KOPT-K1 (cell line): ENCODE data around the gene ESPN.

Experiments
- H3K27ac ChIP-seq: fragments of 200-600 bp; sonication (generic); 2 replicates; pipeline ENCODE4 v1.5.1; 2016; ENCODE audit warnings: antibody characterized with exemption, mild to moderate bottlenecking, low read depth, low read length; ENCODE audit not compliant: poor library complexity, severe bottlenecking
- H3K36me3 ChIP-seq: fragments of 200-600 bp; sonication (generic); 2 replicates; pipeline ENCODE4 v1.5.1; 2017; ENCODE audit warnings: antibody characterized with exemption, mild to moderate bottlenecking, low read length, moderate library complexity; ENCODE audit not compliant: insufficient read depth
- H3K9me3 ChIP-seq: fragments of 200-600 bp; sonication (generic); 2 replicates; pipeline ENCODE4 v1.5.1; 2017; ENCODE audit warnings: antibody characterized with exemption, low read length, mild to moderate bottlenecking; ENCODE audit not compliant: insufficient read depth, poor library complexity, severe bottlenecking

ESPN gene

DNA sequence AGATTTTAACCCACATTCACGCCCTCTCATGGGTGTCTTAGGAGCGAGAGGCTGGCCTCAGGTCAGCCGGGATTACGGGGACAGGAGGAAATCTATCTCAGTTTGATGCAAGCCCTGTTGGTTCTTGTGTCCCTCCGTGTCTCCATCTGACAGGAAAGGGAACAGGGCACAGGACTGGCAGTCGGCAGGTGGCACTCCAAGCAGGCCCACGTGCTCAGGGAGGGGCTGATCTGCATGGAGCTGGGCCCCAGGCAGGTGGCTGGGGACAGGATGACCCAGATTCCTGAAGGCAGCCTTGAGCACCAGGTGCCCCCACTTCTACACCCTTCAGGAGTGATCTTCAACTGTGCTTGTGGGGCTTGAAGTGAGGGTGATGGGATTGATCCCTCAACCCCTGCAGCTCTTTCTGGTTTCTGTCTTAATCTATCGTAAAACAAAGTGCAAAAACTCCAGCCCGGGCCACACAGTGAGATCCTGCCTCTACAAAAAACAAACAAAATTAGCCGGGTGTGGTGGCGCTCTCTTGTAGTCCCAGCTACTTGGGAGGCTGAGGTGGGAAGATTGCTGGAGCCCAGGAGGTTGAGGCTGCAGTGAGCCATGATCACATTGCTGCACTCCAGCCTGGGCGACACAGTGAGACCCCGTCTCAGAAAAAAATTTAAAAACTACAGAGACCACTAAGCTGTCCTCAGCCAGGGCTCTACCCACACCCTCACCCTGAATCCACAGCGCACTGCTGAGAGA is 58.6 kb downstream of the ESPN start:
- no peak overlapping the region for H3K27ac ChIP-seq
- no peaks in the 10 kb centered on the region for H3K36me3 ChIP-seq
- no peaks in the 10 kb centered on the region for H3K9me3 ChIP-seq

DNA sequence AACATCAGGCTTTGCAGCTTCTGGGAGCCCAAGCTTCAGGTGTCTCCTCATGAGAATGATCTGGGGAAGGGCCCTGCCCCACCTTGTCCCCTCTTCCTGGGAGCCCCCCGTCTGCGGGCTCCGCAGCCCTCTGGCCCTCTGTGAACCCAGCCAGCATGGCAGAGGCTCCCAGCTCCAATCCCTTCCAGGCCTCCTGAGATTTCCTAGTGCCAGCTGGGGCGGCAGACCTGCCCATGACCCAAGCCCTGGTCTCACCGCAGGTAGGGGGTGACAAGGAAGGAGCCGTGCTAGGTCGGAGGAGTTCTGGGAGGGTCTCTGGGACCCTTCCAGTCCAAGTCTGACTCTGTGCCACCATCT is 59.2 kb downstream of the ESPN start:
- H3K9me3 ChIP-seq, result no peaks in the 10 kb centered on the region
- no peak overlapping the region for H3K27ac ChIP-seq

DNA sequence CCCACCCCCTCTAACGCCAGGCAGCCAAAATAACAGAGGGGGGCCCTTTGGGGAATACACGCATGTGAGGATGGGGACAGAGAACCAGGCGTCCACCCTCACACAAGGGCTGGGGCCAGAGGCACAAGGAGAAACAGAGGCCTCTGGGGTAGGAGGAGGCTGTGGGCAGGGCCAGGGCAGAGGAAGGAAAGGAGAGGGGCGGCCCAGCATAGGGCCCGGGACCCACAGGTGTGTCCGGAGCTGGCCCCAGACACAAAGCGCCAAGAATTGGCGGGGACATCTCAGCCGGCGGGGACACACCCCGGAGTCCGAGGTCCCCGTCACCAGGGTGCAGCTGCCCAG is 60.2 kb downstream of the ESPN start:
- H3K9me3 ChIP-seq, result no peaks in the 10 kb centered on the region
- no peaks in the 10 kb centered on the region for H3K36me3 ChIP-seq
- no peak overlapping the region for H3K27ac ChIP-seq

More for the DNA sequence above, 59.2 kb downstream of the ESPN start:
- H3K36me3 ChIP-seq, result no peaks in the 10 kb centered on the region

DNA sequence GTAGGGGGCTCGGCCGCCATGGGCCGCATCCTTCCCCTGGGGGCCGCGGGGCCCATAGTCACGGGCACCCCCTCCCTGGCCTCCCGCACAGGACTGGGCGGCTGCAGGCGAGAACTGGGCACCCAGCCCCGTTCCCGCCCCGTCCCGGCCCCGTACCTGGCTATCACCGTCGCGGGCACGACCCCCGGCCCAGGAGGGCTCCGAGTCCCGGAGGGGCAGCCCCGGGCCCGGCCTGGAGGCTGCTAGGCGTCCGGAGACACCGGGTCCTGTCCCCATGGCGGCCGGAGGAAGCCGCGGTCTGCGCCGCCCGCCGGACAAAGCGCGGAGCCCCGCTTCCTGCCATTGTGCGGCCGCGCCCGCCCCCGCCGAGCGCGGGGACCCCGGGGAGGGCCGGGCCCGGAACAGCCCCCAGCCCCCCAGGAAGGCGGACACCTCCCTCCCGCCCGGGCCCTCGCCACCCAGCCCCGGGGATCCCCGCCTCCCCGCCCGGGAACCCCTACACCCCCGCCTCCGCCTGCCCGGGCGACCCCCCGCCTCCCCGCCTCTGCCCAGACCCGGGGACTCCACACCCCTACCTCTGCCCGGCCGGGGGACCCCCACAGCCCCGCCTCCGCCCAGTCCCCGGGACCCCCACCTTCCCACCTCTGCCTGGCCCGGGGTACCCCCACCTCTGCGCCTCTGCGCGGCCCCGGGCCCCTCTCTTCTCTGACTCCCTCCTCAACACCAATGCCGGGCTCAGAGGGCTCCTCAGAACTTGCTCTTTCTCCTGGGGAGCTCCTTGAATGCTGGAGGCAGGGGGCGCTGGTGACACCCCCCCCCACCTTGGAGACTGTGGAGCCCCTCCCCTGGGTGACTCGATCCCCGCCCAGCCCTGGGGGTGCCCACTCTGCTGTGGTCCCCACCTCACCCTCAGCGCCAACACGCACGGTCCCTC is 60.9 kb downstream of the ESPN start:
- Histone ChIP-seq H3K36me3 (no peaks in the 10 kb centered on the region), H3K27ac (no peak overlapping the region)

DNA sequence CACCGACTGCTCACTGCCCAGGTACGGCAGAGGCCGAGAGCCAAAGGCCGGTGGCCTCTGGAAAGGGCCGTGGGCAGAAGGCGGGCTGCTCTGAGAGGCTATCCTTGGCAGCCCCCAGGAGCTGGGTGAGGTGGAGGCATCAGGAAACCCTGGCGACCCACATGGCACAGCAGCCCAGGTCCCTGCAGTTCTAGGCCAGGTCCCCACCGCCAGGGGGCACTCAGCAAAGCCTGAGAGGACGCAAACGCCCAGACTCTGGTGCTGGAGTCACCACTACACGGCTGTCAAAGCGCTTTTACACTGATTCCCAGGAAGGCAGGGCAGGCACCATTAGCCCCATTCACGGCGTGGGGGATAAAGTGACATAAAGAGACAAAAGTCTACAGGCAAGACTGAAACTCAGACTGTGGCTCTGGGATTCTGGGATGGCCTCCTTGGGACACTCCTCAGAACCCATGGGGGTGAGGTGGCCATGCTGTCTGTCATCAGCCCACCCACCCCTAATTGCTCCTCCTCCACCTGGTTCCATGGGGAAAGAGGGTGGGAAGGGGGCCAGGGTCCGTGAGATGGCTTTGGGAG is 61.9 kb downstream of the ESPN start:
- Histone ChIP-seq H3K9me3 (no peaks in the 10 kb centered on the region), H3K36me3 (no peaks in the 10 kb centered on the region), H3K27ac (no peak overlapping the region)

More for the DNA sequence above, 60.9 kb downstream of the ESPN start:
- H3K9me3 ChIP-seq, result no peaks in the 10 kb centered on the region

DNA sequence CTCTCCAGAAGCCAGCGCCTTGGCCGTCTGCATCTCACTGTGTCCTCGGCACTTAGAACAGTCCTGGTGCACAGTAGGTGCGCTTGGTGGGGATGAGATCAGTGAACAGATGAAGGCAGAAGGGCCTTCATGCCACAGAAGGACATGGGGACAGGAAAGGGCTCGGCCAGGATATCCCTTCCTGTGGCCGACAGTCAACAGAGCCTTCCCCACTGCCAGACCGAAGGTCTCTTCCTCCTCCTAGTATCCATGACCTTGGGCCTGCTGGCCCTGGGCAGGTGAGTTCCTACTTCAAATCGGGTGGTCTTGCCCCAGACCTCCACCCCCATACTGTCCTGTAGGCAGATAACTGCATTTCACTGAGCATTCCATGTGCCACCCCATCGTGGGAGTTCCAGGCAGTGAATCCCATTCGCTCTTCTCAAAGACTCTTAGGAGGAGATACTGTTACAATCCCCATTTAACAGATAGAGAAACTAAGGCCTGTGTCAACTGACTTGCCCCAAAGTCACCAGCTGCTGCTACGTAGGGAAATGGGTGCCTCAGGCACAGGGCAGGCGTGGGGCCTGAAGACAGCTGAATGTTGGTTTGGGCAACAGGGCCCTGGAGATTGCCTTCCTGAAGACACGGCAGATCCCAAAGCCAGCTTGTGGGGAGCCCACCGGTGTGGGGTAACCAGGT is 63.4 kb downstream of the ESPN start:
- Histone ChIP-seq H3K36me3 (no peaks in the 10 kb centered on the region), H3K27ac (no peak overlapping the region)

DNA sequence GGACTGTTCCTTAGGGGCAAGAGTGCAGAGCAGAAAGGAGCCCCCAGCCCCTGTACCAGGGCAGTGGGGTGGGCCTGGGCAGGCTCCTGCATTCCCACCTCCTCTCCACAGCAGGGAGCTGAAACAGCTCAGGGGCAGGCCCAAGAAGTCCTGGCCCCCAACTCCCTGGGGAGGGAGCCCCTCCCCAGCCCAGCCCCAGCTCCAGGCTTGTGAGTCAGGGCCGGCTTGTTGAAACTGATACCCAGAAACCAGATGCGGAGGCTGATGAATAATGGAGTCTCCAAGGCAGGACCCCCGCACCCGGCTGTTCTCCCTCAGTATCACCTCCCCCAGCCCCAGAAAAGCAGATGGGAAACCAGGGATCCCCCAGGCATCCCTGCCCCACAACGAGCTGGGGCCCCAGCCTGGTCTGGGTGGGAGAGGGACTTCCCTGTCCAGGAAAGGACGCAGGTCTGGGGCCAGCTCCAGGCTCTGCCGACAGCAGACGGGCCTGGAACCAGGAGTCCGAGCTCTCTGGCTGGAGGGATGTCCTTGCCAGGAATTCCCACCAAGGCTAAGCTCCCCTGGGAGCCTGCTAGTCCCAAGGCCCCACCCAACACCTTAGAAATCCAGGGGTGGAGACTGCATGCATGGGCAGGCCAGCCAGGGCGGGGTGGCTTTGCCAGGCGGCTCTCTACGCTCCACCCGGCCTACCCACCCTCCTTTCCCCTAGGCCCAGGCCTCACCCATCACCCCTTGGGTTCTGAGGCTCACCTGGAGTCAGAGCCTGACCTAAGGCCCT is 64.2 kb downstream of the ESPN start:
- no peaks in the 10 kb centered on the region for H3K9me3 ChIP-seq
- H3K27ac ChIP-seq, result no peak overlapping the region
- no peaks in the 10 kb centered on the region for H3K36me3 ChIP-seq

More for the DNA sequence above, 63.4 kb downstream of the ESPN start:
- no peaks in the 10 kb centered on the region for H3K9me3 ChIP-seq

DNA sequence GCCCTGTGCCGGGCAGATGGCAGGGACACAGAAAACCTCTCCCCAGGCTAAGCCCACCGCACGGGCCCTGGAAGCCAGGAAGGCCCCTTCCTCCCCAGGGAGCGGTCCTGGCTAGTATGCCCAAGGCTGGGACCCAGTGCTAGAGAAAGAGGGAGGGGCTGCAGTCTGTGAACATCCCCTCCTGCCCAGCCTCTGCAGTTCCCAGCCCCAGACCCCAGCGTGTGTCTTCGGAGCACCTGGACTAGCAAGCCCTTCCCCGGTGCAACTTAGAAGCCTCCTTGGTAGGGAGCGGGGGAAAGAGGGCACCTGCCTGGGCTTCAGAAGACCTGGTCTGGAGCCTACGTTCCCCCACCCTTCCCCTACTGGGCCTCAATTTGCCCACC is 64.8 kb downstream of the ESPN start:
- no peaks in the 10 kb centered on the region for H3K9me3 ChIP-seq

DNA sequence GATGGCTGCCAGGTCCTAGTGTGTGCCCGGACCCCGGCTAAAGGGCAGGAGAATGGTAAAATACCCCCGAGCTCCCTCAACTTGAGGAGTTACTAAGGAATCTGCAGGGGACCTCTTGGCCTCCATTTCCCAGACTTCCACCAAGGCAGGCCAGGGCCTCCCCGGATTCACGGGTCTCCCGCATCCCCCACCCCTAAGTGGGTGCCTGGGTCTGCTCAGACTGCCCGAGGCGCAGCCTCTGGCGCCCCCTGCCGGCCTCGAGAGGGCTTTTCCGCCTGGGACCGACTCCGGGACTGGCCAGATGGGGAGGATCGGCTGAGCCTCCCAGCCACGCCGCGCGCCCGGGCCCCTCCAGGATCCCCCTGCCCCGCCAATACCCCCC is 65.2 kb downstream of the ESPN start:
- Histone ChIP-seq H3K36me3 (no peaks in the 10 kb centered on the region), H3K27ac (peak overlapping the region; percentile 65)

More for the DNA sequence above, 64.8 kb downstream of the ESPN start:
- Histone ChIP-seq H3K27ac (no peak overlapping the region), H3K36me3 (no peaks in the 10 kb centered on the region)

DNA sequence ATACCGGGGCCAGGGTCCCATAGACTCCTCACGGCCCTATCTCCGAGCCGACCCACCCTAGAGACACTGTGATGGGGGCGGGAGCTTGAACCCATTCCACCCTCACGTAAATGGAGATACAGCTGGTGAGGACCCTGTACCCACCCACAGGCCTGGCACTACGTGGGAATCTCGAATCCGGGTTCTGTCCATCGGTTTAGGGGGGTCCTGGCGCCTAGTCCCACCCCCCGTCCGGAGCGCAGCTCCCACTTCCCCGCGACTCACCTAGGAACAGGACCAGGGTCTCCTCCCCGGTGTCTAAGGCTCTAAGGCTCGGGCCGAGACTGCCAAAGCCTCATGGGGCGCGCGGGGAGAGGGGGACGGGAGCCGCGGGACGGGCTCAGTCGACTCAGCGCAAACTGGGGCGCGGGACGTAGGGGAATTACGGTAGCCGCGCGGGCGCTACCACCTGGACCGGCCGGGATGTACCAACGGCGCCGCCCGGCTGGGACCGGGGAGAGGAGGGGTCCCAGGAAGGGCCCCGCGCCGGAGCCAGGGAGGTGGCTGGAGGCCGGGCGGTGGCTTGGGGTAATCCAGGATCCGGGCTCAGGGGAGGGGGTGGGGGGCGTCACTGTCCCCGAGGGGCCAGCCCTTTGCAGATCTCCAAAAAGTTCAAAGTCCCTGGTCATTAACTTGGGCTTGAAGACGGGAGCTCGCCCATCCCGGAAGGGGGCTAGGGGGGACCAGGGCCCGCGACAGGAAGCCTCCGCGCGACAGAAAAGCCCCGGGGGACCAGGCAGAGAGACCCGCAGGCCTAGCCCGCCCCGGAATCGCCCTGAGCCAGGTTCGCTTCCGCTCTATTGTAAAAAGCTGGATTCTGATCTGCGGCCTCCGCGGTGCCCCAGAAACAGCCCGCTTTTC is 65.9 kb downstream of the ESPN start:
- Histone ChIP-seq H3K27ac (peak overlapping the region; percentile 65), H3K36me3 (no peaks in the 10 kb centered on the region)

More for the DNA sequence above, 65.2 kb downstream of the ESPN start:
- no peaks in the 10 kb centered on the region for H3K9me3 ChIP-seq

DNA sequence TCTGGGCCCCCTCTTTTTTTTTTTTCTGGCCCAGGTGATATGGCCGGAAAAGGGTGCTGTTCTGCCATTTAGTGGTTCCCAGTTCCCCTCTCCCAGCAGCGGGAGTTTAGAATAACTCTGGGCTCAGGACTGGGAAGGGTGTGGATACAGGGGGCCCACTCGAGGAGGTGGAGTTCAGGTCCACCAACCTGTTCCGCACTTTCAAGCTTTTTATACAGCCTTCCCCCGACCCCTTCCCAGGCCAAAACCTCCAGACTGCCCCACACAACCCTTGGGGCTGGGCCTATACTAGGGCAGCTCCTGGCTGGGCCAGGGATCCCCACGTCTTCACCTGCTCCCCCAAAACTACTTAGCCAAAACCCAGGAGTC is 66.5 kb downstream of the ESPN start:
- Histone ChIP-seq H3K36me3 (no peaks in the 10 kb centered on the region), H3K27ac (peak overlapping the region; percentile 65), H3K9me3 (no peaks in the 10 kb centered on the region)

More for the DNA sequence above, 65.9 kb downstream of the ESPN start:
- H3K9me3 ChIP-seq, result no peaks in the 10 kb centered on the region

DNA sequence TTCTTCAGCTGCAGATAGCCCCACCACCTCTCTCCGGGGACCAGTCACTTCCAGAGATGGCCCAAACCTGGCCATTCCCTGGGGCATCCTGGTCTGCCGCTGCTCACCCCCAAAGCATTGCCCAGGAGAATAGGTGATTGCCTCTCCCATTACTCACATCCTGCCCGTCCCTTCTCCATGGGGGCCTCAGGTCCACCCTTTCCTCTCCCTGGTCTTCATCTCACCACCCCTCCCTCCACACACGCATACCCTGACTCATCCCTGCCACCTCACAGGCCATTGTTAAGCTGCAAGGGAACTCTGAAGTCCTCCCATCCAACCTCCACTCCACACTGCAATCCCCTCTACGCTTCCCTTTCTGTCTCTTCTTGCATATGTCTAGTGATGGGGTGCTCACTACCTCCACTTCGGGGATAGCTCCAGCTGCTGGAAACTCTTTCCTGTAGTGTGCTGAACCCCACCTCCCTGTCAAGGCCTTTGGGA is 66.9 kb downstream of the ESPN start, which contains the start of gene PLEKHG5:
TSS of gene PLEKHG5 (minus strand) at position 188 of the 483 bp plus-strand sequence. CDS start 14,096 bp downstream, outside the sequence.
- Histone ChIP-seq H3K27ac (peak within 1 kb of the TSS; percentile 65), H3K9me3 (no peaks in the 10 kb centered on the region), H3K36me3 (no peaks in the 10 kb centered on the region)

DNA sequence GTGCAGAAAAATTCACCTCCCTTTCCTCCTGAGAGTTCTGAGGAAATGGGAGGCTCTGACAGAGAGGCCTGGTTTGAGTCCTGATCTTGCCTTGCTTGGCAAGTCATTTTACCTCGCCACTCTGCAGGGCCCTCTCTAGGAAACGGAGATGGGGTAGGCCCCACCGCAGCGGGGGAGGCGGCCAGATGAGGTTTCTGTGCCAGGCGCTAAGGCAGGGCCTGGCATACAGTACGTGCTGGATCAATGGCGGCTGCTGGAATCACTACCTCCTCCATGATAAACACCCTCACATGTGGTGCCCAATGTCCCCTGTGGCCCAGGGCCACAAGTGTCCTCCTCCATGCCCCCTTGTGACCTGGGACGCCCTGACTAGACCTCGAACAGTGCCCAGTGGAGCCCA is 67.4 kb downstream of the ESPN start:
- Histone ChIP-seq H3K27ac (peak overlapping the region; percentile 65), H3K36me3 (no peaks in the 10 kb centered on the region), H3K9me3 (no peaks in the 10 kb centered on the region)
